Measurements from ENCODE around the gene IL1RAPL2. TPM values are rescaled to one million over a fixed set of nuclear protein-coding genes. Genes with fewer than 3 reads are reported as not detected.

IL1RAPL2 gene
- total RNA-seq, 4 donors from 2014 or later: not detected

DNA sequence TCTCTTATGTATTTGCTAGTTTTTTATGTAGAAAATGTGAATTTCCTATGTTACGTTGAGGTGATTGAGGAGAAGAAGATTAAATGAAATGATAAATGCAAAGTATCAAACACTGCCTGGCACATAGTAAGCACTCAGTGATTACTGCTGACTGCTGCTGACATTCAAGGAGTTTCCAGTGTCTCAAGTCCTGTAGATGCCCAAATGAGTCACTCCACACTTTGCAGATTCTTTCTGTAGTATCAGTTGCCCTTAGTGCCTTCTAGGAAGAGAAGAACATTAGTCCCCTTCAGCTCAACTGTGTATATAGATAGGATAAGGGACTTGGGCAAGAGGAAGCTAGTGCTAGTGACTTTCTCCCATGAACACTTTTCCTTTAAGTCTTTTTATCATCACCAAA, 895.0 kb downstream of the IL1RAPL2 start:
- WGBS, 2 donors: 100% methylated on average over 1 of the region's 1 CpG
- intact Hi-C loops (cut with DNase I): no loop called here
- H3K27me3 ChIP-seq: no peaks in the 10 kb centered on the region
- H3K4me1 ChIP-seq: peaks cover 9 to 11% of the 10 kb centered on the region in 2 donors
- H3K9me3 ChIP-seq: no peaks in the 10 kb centered on the region
- TF ChIP-seq POLR2A (IDR thresholded peaks at IDR 0.05): no peak
- no peak for TF ChIP-seq CTCF (IDR thresholded peaks at IDR 0.05)
- no peak overlapping the region for H3K4me3 ChIP-seq (replicated peaks in 1 of 3)
- DNase-seq: no peak
- H3K27ac ChIP-seq: no peak overlapping the region
- no peaks in the 10 kb centered on the region for H3K36me3 ChIP-seq

DNA sequence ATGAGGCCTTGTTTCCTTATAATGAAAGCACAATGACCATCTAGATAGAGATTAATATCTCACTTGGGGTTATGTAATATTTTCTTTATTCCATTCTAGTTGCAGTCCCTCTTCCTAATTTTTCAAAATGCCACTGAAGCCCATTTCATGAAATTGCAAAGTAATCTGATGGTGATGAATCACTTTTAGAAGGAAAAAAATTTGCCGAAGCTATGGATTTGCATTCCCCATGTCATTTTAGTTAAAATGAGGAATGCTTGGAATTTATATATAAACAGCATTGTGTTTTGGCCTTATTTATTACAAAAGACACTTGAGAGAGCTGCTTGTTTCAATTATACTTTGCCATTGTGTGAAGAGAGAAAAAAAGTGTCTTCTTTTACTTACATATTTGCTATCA, 896.2 kb downstream of the IL1RAPL2 start:
- Histone ChIP-seq H3K4me1 (peaks cover 9 to 11% of the 10 kb centered on the region in 2 donors), H3K9me3 (no peaks in the 10 kb centered on the region), H3K4me3 (replicated peaks in 1 of 3) (no peak overlapping the region), H3K27me3 (no peaks in the 10 kb centered on the region), H3K27ac (no peak overlapping the region), H3K36me3 (no peaks in the 10 kb centered on the region)
- intact Hi-C loops (cut with DNase I): no loop called here
- 83 to 88% methylated on average over 1 of the region's 1 CpG for WGBS, 2 donors
- DNase-seq: no peak
- TF ChIP-seq CTCF (IDR thresholded peaks at IDR 0.05) (no peak), POLR2A (IDR thresholded peaks at IDR 0.05) (no peak)

GRCh38 chrX:105463473-105463872, 897.5 kb downstream of the IL1RAPL2 start:
- no peaks in the 10 kb centered on the region for H3K9me3 ChIP-seq
- peaks cover 6 to 9% of the 10 kb centered on the region in 2 donors for H3K4me1 ChIP-seq
- no peaks in the 10 kb centered on the region for H3K36me3 ChIP-seq
- WGBS, 2 donors: 69 to 81% methylated on average over 3 of the region's 3 CpGs
- intact Hi-C loops (cut with DNase I): no loop called here
- TF ChIP-seq CTCF (IDR thresholded peaks at IDR 0.05) (no peak), POLR2A (IDR thresholded peaks at IDR 0.05) (no peak)
- no peak overlapping the region for H3K27ac ChIP-seq
- H3K27me3 ChIP-seq: no peaks in the 10 kb centered on the region
- no peak overlapping the region for H3K4me3 ChIP-seq (replicated peaks in 1 of 3)
- no peak for DNase-seq

DNA sequence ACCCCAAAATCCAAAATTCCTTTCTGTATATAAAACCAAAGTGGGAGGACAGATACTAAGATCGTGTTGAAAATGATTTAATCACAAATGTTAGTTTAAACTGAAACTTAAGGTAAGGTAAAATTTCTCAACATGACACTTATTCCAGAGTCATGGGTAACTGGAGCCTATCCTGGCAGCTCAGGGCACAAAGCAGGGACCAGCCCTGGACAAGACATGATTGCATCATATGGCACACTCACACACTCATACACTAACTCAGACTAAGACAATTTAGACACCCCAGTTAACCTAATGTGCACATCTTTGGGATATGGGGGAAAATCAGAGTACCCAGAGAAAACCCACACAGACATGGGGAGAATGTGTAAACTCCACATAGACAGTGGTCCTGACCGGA, 898.6 kb downstream of the IL1RAPL2 start:
- WGBS, 2 donors: 92 to 97% methylated on average over 2 of the region's 2 CpGs

DNA sequence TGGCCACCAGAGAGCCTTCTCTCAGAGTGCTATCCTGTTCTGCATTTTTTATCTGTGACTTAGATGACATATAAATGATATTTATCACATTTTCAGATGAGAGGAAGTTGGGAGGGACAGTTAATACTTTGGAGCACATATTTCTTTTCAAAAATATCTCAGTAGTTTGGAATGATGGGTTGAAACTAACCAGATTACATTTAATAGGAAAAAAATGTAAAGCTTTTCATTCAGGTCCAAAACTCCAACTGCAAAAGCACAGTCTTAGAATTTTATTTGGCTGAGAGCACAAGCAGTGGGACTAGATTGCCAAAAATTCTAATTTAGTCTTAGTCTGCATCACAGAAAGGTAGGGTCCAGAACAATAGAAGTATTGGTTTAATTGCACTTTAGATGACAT, 902.7 kb downstream of the IL1RAPL2 start:
- Histone ChIP-seq H3K9me3 (no peaks in the 10 kb centered on the region), H3K27ac (no peak overlapping the region), H3K27me3 (no peaks in the 10 kb centered on the region), H3K36me3 (no peaks in the 10 kb centered on the region), H3K4me1 (no peaks in the 10 kb centered on the region), H3K4me3 (replicated peaks in 1 of 3) (no peak overlapping the region)
- intact Hi-C loops (cut with DNase I): no loop called here
- TF ChIP-seq POLR2A (IDR thresholded peaks at IDR 0.05): no peak
- TF ChIP-seq CTCF (IDR thresholded peaks at IDR 0.05): no peak
- DNase-seq: no peak

More for the DNA sequence above, 898.6 kb downstream of the IL1RAPL2 start:
- intact Hi-C loops (cut with DNase I): no loop called here
- TF ChIP-seq POLR2A (IDR thresholded peaks at IDR 0.05): no peak
- no peak for TF ChIP-seq CTCF (IDR thresholded peaks at IDR 0.05)
- H3K4me3 ChIP-seq (replicated peaks in 1 of 3): no peak overlapping the region
- no peaks in the 10 kb centered on the region for H3K9me3 ChIP-seq
- H3K27me3 ChIP-seq: no peaks in the 10 kb centered on the region
- DNase-seq: no peak
- no peaks in the 10 kb centered on the region for H3K36me3 ChIP-seq
- H3K27ac ChIP-seq: no peak overlapping the region
- H3K4me1 ChIP-seq: no peaks in the 10 kb centered on the region

Data from thyroid gland (tissue), 4 donors.